ENCODE measurements around the gene DDX60. TPM values are rescaled to one million over a fixed set of nuclear protein-coding genes. Genes with fewer than 3 reads are reported as not detected.

DDX60 gene
- total RNA-seq, 1 experiment from 2014 or later = 9.2 TPM

GRCh38 chr4:168183717-168184571 is 134.6 kb downstream of the DDX60 start:
- no peak overlapping the region for H2AFZ ChIP-seq (ENCODE audit: low read length)
- no peaks in the 10 kb centered on the region for H3K79me2 ChIP-seq (ENCODE audit: low read length)
- H3K9ac ChIP-seq (ENCODE audit: low read length) = no peak overlapping the region
- no peak overlapping the region for H3K27ac ChIP-seq (ENCODE audit: low read length)
- H4K20me1 ChIP-seq (ENCODE audit: insufficient read depth, low read depth, low read length) = no peaks in the 10 kb centered on the region
- no peak overlapping the region for H3K4me2 ChIP-seq (ENCODE audit: low read depth, low read length, poor library complexity, severe bottlenecking)
- H3K36me3 ChIP-seq (ENCODE audit: insufficient read depth, low read length) = no peaks in the 10 kb centered on the region
- H3K4me3 ChIP-seq (ENCODE audit: low read length) = no peak overlapping the region
- H3K27me3 ChIP-seq (ENCODE audit: low read length) = no peaks in the 10 kb centered on the region
- H3K4me1 ChIP-seq (ENCODE audit: low read length) = no peaks in the 10 kb centered on the region
- no peaks in the 10 kb centered on the region for H3K9me2 ChIP-seq (replicated peaks; ENCODE audit: insufficient read depth, low read length)
- no peaks in the 10 kb centered on the region for H3K9me3 ChIP-seq (ENCODE audit: low read length)
- peak; percentile 75 for DNase-seq

DNA sequence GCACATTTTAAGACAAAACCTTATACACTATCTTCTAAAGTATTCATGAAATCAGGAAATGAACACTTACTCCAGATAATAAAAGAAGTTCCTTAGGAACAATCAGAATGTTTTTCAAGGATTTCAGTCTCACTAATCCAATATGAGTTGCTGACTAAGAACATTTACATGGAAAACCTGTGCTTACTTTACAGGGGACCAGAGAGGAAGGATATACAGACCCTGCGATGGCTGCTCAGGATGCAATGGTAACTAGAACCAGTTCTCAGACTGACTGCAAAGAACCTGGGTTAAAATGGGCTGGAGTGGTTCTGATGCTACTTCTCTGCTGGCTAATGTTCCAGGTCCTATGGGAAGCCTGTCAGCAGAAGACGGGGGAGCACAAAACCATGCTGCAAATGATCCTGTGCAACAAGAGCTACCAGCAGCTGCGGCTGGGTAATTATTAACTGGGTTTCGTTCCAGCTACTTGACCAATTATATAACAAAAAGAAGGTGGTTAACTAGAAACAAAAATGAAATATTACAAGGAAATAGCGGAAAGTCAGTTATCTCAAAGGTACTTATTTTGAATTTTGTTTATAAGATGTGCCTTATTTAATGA is 140.9 kb downstream of the DDX60 start:
- H3K27ac ChIP-seq (ENCODE audit: low read length) = no peak overlapping the region
- H4K20me1 ChIP-seq (ENCODE audit: insufficient read depth, low read depth, low read length) = no peaks in the 10 kb centered on the region
- H3K4me2 ChIP-seq (ENCODE audit: low read depth, low read length, poor library complexity, severe bottlenecking) = no peak overlapping the region
- no peak overlapping the region for H3K4me3 ChIP-seq (ENCODE audit: low read length)
- H3K36me3 ChIP-seq (ENCODE audit: insufficient read depth, low read length) = no peaks in the 10 kb centered on the region
- H3K27me3 ChIP-seq (ENCODE audit: low read length) = no peaks in the 10 kb centered on the region
- H2AFZ ChIP-seq (ENCODE audit: low read length) = no peak overlapping the region
- no peak for DNase-seq
- no peak overlapping the region for H3K9ac ChIP-seq (ENCODE audit: low read length)
- H3K79me2 ChIP-seq (ENCODE audit: low read length) = no peaks in the 10 kb centered on the region
- H3K4me1 ChIP-seq (ENCODE audit: low read length) = no peaks in the 10 kb centered on the region
- H3K9me3 ChIP-seq (ENCODE audit: low read length) = no peaks in the 10 kb centered on the region
- no peaks in the 10 kb centered on the region for H3K9me2 ChIP-seq (replicated peaks; ENCODE audit: insufficient read depth, low read length)

DNA sequence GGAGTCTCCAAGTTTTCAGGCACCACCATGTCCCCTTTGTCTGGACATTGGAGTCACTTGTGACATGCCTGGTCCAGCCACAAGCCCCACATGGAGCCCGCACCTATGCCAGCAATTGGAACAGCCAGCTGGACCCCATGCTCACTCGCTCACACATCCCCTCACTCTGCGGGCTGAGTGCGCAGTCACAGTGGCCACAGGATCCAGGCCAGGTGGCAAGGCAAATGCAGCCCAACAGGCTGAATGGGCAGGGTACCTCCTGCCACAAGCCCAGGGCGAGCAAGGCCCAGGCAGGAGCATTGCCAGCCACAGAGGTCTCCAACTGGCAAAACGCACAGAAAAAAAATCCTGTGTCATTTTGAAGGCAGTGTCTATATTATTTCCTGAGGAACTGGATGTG is 144.2 kb downstream of the DDX60 start:
- H2AFZ ChIP-seq (ENCODE audit: low read length) = no peak overlapping the region
- H3K9ac ChIP-seq (ENCODE audit: low read length) = no peak overlapping the region
- H3K9me2 ChIP-seq (replicated peaks; ENCODE audit: insufficient read depth, low read length) = no peaks in the 10 kb centered on the region
- no peaks in the 10 kb centered on the region for H3K36me3 ChIP-seq (ENCODE audit: insufficient read depth, low read length)
- H3K27me3 ChIP-seq (ENCODE audit: low read length) = no peaks in the 10 kb centered on the region
- DNase-seq = no peak
- H3K27ac ChIP-seq (ENCODE audit: low read length) = no peak overlapping the region
- H3K9me3 ChIP-seq (ENCODE audit: low read length) = no peaks in the 10 kb centered on the region
- no peaks in the 10 kb centered on the region for H4K20me1 ChIP-seq (ENCODE audit: insufficient read depth, low read depth, low read length)
- no peaks in the 10 kb centered on the region for H3K79me2 ChIP-seq (ENCODE audit: low read length)
- H3K4me1 ChIP-seq (ENCODE audit: low read length) = no peaks in the 10 kb centered on the region
- no peak overlapping the region for H3K4me2 ChIP-seq (ENCODE audit: low read depth, low read length, poor library complexity, severe bottlenecking)
- no peak overlapping the region for H3K4me3 ChIP-seq (ENCODE audit: low read length)

GRCh38 chr4:168167714-168168284 is 150.8 kb downstream of the DDX60 start:
- no peaks in the 10 kb centered on the region for H4K20me1 ChIP-seq (ENCODE audit: insufficient read depth, low read depth, low read length)
- no peak overlapping the region for H3K9ac ChIP-seq (ENCODE audit: low read length)
- H3K27me3 ChIP-seq (ENCODE audit: low read length) = no peaks in the 10 kb centered on the region
- no peak overlapping the region for H3K4me3 ChIP-seq (ENCODE audit: low read length)
- H3K27ac ChIP-seq (ENCODE audit: low read length) = no peak overlapping the region
- no peaks in the 10 kb centered on the region for H3K36me3 ChIP-seq (ENCODE audit: insufficient read depth, low read length)
- no peaks in the 10 kb centered on the region for H3K9me3 ChIP-seq (ENCODE audit: low read length)
- no peak overlapping the region for H2AFZ ChIP-seq (ENCODE audit: low read length)
- H3K4me2 ChIP-seq (ENCODE audit: low read depth, low read length, poor library complexity, severe bottlenecking) = no peak overlapping the region
- H3K79me2 ChIP-seq (ENCODE audit: low read length) = no peaks in the 10 kb centered on the region
- no peaks in the 10 kb centered on the region for H3K4me1 ChIP-seq (ENCODE audit: low read length)
- H3K9me2 ChIP-seq (replicated peaks; ENCODE audit: insufficient read depth, low read length) = no peaks in the 10 kb centered on the region
- no peak for DNase-seq

Other genes starting within 250 kb of the DDX60 start
- not detected in 2 replicates for gene ANXA10, start 226.2 kb downstream of the DDX60 start, total RNA-seq (2014; rRNA removed; shearing (Covaris generic); ENCODE audit: low replicate concordance)
- gene DDX60L, start 161.7 kb upstream of the DDX60 start, total RNA-seq (2014; rRNA removed; shearing (Covaris generic); ENCODE audit: low replicate concordance) = 4.8 and 22.4 TPM in 2 replicates
- gene PALLD, start 178.3 kb upstream of the DDX60 start, total RNA-seq (2014; rRNA removed; shearing (Covaris generic); ENCODE audit: low replicate concordance) = 0.32 and 0.71 TPM in 2 replicates

Data from Karpas-422 (cell line).